Regular cardiac myocyte (primary cell): ENCODE data around the gene FZD8. TPM values are rescaled to one million over a fixed set of nuclear protein-coding genes. Genes with fewer than 3 reads are reported as not detected.

Experiments
- total RNA-seq: library from RNA; depleted of rRNA; stranded (reverse); fragments of >200 nt; gene quantifications from 2 replicates; pipeline ENCODE4 v1.2.3, GENCODE V29; 2014

The FZD8 gene, protein sequence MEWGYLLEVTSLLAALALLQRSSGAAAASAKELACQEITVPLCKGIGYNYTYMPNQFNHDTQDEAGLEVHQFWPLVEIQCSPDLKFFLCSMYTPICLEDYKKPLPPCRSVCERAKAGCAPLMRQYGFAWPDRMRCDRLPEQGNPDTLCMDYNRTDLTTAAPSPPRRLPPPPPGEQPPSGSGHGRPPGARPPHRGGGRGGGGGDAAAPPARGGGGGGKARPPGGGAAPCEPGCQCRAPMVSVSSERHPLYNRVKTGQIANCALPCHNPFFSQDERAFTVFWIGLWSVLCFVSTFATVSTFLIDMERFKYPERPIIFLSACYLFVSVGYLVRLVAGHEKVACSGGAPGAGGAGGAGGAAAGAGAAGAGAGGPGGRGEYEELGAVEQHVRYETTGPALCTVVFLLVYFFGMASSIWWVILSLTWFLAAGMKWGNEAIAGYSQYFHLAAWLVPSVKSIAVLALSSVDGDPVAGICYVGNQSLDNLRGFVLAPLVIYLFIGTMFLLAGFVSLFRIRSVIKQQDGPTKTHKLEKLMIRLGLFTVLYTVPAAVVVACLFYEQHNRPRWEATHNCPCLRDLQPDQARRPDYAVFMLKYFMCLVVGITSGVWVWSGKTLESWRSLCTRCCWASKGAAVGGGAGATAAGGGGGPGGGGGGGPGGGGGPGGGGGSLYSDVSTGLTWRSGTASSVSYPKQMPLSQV
- total RNA-seq: 19.7 and 28.0 TPM in 2 replicates

DNA sequence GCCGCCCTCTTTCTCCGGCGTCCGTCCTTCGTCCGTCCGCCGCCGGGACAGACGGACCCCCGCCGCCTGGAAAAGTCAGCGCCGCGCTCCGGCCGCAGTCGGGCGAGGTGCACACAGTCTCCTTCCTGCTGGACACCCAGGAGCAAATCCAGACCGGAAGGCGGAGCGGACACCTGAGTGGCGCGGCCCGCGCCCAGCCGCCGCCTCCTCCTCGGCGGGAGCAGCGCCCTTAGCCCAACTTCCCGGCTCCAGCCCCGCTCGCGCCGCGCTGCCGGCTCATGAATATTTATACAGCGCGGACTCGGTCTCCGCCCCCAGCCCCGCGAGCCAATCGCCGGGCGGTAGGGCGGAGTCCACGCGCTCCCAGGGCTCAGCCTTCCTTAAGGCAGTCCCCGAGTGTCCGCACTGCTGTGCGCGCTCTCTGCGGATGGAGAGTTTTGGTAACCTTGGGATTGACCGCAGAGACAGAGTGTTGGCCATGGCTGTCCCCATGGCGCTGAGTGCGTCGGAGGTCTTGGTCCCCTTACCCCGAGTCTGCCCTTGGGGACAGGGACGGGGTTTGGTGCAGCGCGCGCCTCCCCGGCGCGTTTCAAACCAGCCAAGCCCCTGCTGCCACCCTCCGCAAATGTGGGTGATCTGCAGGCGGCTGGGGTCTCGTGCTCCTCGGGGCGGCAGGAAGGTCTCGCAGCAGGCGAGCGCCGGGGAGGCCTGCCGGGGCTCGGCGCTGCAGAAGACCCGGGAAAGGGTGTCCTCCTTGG is at the start of gene FZD8:
Gene FZD8, minus strand, starts transcription at position 262 of the 758 bp plus-strand sequence. CDS start 867 bp downstream, outside the sequence.

GRCh38 chr10:35605191-35605590 is 36.9 kb downstream of the FZD8 start, which contains the start of gene GJD4:
Gene GJD4, plus strand, starts transcription at chr10:35605341. Its CDS starts 227 bp downstream, at chr10:35605568.

Other genes starting within 250 kb of the FZD8 start
- gene GJD4, start 37.0 kb downstream of the FZD8 start, total RNA-seq: not detected in 2 replicates